ENCODE data around the gene TAAR9. TPM values are rescaled to one million over a fixed set of nuclear protein-coding genes. Genes with fewer than 3 reads are reported as not detected.

TAAR9 gene
- total RNA-seq, 1 donor from 2014 or later, result not detected

- peaks cover 10 to 35% of the 10 kb centered on the region in 2 donors for H3K4me1 ChIP-seq
- no peaks in the 10 kb centered on the region for H3K27me3 ChIP-seq
- peak overlapping the region; percentile 3 to 88 for H3K27ac ChIP-seq
Measured at GRCh38 chr6:132511210-132511830, 26.8 kb upstream of the TAAR9 start.

GRCh38 chr6:132511831-132512220, 26.3 kb upstream of the TAAR9 start:
- H3K27ac ChIP-seq, result peak overlapping the region; percentile 3 to 88
- TF ChIP-seq, protein P1, sequence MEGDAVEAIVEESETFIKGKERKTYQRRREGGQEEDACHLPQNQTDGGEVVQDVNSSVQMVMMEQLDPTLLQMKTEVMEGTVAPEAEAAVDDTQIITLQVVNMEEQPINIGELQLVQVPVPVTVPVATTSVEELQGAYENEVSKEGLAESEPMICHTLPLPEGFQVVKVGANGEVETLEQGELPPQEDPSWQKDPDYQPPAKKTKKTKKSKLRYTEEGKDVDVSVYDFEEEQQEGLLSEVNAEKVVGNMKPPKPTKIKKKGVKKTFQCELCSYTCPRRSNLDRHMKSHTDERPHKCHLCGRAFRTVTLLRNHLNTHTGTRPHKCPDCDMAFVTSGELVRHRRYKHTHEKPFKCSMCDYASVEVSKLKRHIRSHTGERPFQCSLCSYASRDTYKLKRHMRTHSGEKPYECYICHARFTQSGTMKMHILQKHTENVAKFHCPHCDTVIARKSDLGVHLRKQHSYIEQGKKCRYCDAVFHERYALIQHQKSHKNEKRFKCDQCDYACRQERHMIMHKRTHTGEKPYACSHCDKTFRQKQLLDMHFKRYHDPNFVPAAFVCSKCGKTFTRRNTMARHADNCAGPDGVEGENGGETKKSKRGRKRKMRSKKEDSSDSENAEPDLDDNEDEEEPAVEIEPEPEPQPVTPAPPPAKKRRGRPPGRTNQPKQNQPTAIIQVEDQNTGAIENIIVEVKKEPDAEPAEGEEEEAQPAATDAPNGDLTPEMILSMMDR (IDR thresholded peaks at IDR 0.05), result no peak
- no peaks in the 10 kb centered on the region for H3K9me3 ChIP-seq
- no peaks in the 10 kb centered on the region for H3K27me3 ChIP-seq
- DNase-seq (ENCODE audit: low spot score in 2 of 2), result no peak
- intact Hi-C loops (cut with DNase I), result loop anchor here (2.0 to 10.0 kb wide), 4 partner anchors 21 to 1663 kb away; partner anchors contain the start of gene RPS12
- no peaks in the 10 kb centered on the region for H3K36me3 ChIP-seq
- peak overlapping the region; percentile 69 to 83 for H3K4me3 ChIP-seq
- H3K4me1 ChIP-seq, result peaks cover 10 to 35% of the 10 kb centered on the region in 2 donors

More at GRCh38 chr6:132511210-132511830, 26.8 kb upstream of the TAAR9 start:
- DNase-seq (ENCODE audit: low spot score in 2 of 2), result no peak
- TF ChIP-seq, protein P1 (IDR thresholded peaks at IDR 0.05), result no peak
- H3K9me3 ChIP-seq, result no peaks in the 10 kb centered on the region
- no peaks in the 10 kb centered on the region for H3K36me3 ChIP-seq
- peak overlapping the region; percentile 69 to 83 for H3K4me3 ChIP-seq
- intact Hi-C loops (cut with DNase I), result loop anchor here (10.0 kb wide), 3 partner anchors 303 to 1663 kb away; partner anchors contain the start of gene RPS12

DNA sequence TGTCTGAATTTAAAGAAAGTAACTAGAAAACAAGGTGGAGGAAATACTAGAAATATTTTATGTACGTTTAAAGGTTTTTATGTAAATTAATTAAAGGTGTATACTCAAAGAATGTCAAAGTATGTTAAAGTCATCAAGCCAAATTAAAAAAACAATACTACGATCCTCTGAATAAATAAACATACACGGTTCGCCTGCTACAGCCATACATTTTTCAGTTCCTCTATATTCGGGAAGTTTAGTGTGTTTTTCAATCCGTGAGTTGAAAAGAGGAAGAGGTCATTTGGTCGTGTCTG, 25.8 kb upstream of the TAAR9 start:
- H3K27me3 ChIP-seq, result no peaks in the 10 kb centered on the region
- H3K36me3 ChIP-seq, result no peaks in the 10 kb centered on the region
- peaks cover 10 to 35% of the 10 kb centered on the region in 2 donors for H3K4me1 ChIP-seq
- H3K27ac ChIP-seq, result peak overlapping the region; percentile 74 to 88
- H3K9me3 ChIP-seq, result no peaks in the 10 kb centered on the region
- peak overlapping the region; percentile 69 to 83 for H3K4me3 ChIP-seq
- DNase-seq (ENCODE audit: low spot score in 2 of 2), result no peak
- intact Hi-C loops (cut with DNase I), result loop anchor here (2.0 to 10.0 kb wide), 4 partner anchors 21 to 1663 kb away; partner anchors contain the start of gene RPS12
- TF ChIP-seq, protein P1 (IDR thresholded peaks at IDR 0.05), result no peak

GRCh38 chr6:132512638-132513632, 25.1 kb upstream of the TAAR9 start, which contains the start of gene STX7:
STX7 (minus strand) TSS chr6:132513116; CDS start chr6:132503530, 9,586 bp downstream.
- peak; percentile 74 to 93 for DNase-seq (ENCODE audit: low spot score in 2 of 2)
- H3K9me3 ChIP-seq, result no peaks in the 10 kb centered on the region
- no peaks in the 10 kb centered on the region for H3K27me3 ChIP-seq
- peaks cover 10 to 31% of the 10 kb centered on the region in 2 donors for H3K4me1 ChIP-seq
- H3K4me3 ChIP-seq, result peak within 1 kb of the TSS; percentile 69 to 83
- no peaks in the 10 kb centered on the region for H3K36me3 ChIP-seq
- intact Hi-C loops (cut with DNase I), result loop anchor here (2.0 to 10.0 kb wide), 4 partner anchors 22 to 1662 kb away; partner anchors contain the start of gene RPS12
- H3K27ac ChIP-seq, result peak within 1 kb of the TSS; percentile 74 to 88
- TF ChIP-seq, protein P1 (IDR thresholded peaks at IDR 0.05), result no peak

DNA sequence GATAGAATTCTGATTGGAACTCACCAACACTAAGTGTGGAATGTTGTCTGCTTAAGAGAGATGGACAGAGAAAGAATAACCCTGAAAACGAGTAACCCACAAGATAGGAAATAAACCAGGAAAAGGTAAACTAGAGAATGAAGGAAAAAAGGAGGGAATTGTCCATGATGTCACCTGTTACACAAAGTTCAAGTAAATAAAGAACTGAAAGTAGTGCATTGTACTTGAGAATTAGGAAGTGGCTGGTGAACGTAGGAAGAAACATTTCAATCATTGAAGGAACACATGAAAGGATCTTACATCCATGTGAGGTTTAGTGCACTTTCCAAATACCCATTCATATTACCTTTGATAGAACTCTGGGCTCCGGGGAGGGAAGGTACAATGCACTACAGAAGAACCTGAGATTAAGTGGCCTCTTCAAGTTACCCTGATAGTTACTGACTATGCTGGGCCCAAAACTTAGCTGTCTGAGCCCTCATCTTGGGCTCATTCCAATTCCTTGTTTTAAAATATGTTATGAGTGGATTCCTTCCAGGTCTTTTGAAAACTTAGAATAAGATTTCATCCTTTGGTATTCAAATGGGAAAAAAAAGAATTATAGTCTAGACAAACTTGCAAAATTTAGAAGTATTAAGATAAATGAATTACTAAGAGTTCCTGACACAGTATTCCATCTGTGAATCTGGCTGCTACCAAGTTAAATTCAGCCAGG, 24.1 kb upstream of the TAAR9 start:
- intact Hi-C loops (cut with DNase I), result loop anchor here (2.0 to 10.0 kb wide), 4 partner anchors 23 to 1661 kb away; partner anchors contain the start of gene RPS12
- DNase-seq (ENCODE audit: low spot score in 2 of 2), result no peak
- Histone ChIP-seq H3K9me3 (no peaks in the 10 kb centered on the region), H3K27ac (peak overlapping the region; percentile 74 to 88), H3K4me3 (peak overlapping the region; percentile 69 to 83), H3K4me1 (peaks cover 10 to 31% of the 10 kb centered on the region in 2 donors), H3K36me3 (no peaks in the 10 kb centered on the region), H3K27me3 (no peaks in the 10 kb centered on the region)
- TF ChIP-seq, protein P1 (IDR thresholded peaks at IDR 0.05), result no peak
